A549 (cell line): Measurements from ENCODE around the gene TMIGD1. TPM values are rescaled to one million over a fixed set of nuclear protein-coding genes. Genes with fewer than 3 reads are reported as not detected.

ENCODE experiments used
- ATAC-seq, 2 experiments: fragments of 200-7000 bp in 1 of 2; fragments of >200 bp in 1 of 2; cut with Nextera tagmentation in 1 of 2; cut with Tn5 transposase in 1 of 2; 3 replicates each; pipeline versions ENCODE4 v1.8.0 to v1.9.1; 2018 to 2020; ENCODE audit warnings: mild to moderate bottlenecking in 1 of 2, moderate library complexity in 1 of 2
- CTCF ChIA-PET: fragments of 300-600 bp; sonication (Branson Sonifier 250); formaldehyde crosslinking; extraction: SDS; loops from one replicate; lab custom pipeline; 2021; ENCODE audit warnings: antibody characterized with exemption, inconsistent platforms; lab: Yijun Ruan, JAX
- POLR2A ChIA-PET: fragments of 350-600 bp; formaldehyde crosslinking; extraction: SDS; loops from one replicate; lab custom pipeline; 2021; ENCODE audit warnings: antibody characterized with exemption, inconsistent platforms; lab: Yijun Ruan, JAX
- DNase-seq, 2 experiments: peaks; one replicate each; pipeline versions ENCODE4 v3.0.0 to v3.0.0-alpha.2; 2011 to 2016; ENCODE audit warnings: low read depth in 1 of 2, low spot score in 1 of 2
- FAIRE-seq: peaks from 2 replicates; lab custom pipeline; 2011; peaks lifted over from hg19 to GRCh38; lab: Jason Lieb, UNC
- H3K27ac ChIP-seq, 2 experiments: fragments of >200 bp; sonication (Bioruptor Twin); formaldehyde crosslinking; 3 replicates each; pipeline ENCODE4 v1.5.1; 2016 to 2017
- H3K4me1 ChIP-seq: fragments of >200 bp; sonication (Bioruptor Twin); formaldehyde crosslinking; 3 replicates; pipeline ENCODE4 v1.6.1; 2016
- H3K4me2 ChIP-seq: fragments of >200 bp; sonication (Bioruptor Twin); formaldehyde crosslinking; 3 replicates; pipeline ENCODE4 v1.6.1; 2016
- H3K4me3 ChIP-seq: fragments of >200 bp; sonication (Bioruptor Twin); formaldehyde crosslinking; 3 replicates; pipeline ENCODE4 v1.5.1; 2016
- H3K9me3 ChIP-seq: fragments of >200 bp; sonication (Bioruptor Twin); formaldehyde crosslinking; 3 replicates; pipeline ENCODE4 v1.6.1; 2016
- CEBPB ChIP-seq, 2 experiments: fragments of >200 bp in 1 of 2; sonication (Bioruptor Twin) in 1 of 2; formaldehyde crosslinking in 1 of 2; IDR thresholded peaks; 2 replicates each; pipeline ENCODE4 v1.6.1; 2012 to 2016
- CHD2 ChIP-seq: fragments of 150-350 bp; IDR thresholded peaks from 2 replicates; pipeline ENCODE4 v1.6.1; 2014; ENCODE audit warnings: low read length; ENCODE audit not compliant: partially characterized antibody
- CHD4 ChIP-seq: fragments of 200-600 bp; sonication (generic); IDR thresholded peaks from 2 replicates; pipeline ENCODE4 v1.6.1; 2016; ENCODE audit warnings: antibody characterized with exemption, mild to moderate bottlenecking, borderline replicate concordance
- E2F6 ChIP-seq: IDR thresholded peaks from 2 replicates; pipeline ENCODE4 v1.6.1; 2012; ENCODE audit warnings: low read depth, borderline replicate concordance
- EHF ChIP-seq: fragments of 250-450 bp; sonication (Bioruptor Pico); IDR thresholded peaks from 2 replicates; pipeline ENCODE4 v1.5.0; 2020; ENCODE audit warnings: mild to moderate bottlenecking
- EHMT2 ChIP-seq: fragments of 200-600 bp; sonication (generic); IDR thresholded peaks from 2 replicates; pipeline ENCODE4 v1.6.1; 2016; ENCODE audit warnings: antibody characterized with exemption, low read depth, mild to moderate bottlenecking, moderate library complexity
- ELK1 ChIP-seq: fragments of 150-350 bp; IDR thresholded peaks from 2 replicates; pipeline ENCODE4 v1.6.1; 2014; ENCODE audit warnings: low read depth, mild to moderate bottlenecking, low read length
- EP300 ChIP-seq, 2 experiments: fragments of >200 bp; sonication (Bioruptor Twin); formaldehyde crosslinking; IDR thresholded peaks; 2 replicates in 1 of 2; 3 replicates in 1 of 2; pipeline ENCODE4 v1.6.1; 2016 to 2017
- GATA3 ChIP-seq: IDR thresholded peaks from 2 replicates; pipeline ENCODE4 v1.6.1; 2012; ENCODE audit warnings: borderline replicate concordance
- HES2 ChIP-seq: fragments of >200 bp; sonication (Bioruptor Twin); formaldehyde crosslinking; IDR thresholded peaks from 2 replicates; pipeline ENCODE4 v1.6.1; 2016
- HMGXB4 ChIP-seq: fragments of 250-450 bp; sonication (Bioruptor Pico); IDR thresholded peaks from 2 replicates; pipeline ENCODE4 v1.5.0; 2021; ENCODE audit warnings: mild to moderate bottlenecking, moderate library complexity, borderline replicate concordance
- HOXA7 ChIP-seq: fragments of 250-450 bp; sonication (Bioruptor Pico); IDR thresholded peaks from 2 replicates; pipeline ENCODE4 v1.5.0; 2020; ENCODE audit warnings: mild to moderate bottlenecking, moderate library complexity
- HOXB13 ChIP-seq: fragments of 250-450 bp; sonication (Bioruptor Pico); IDR thresholded peaks from 2 replicates; pipeline ENCODE4 v1.5.0; 2020; ENCODE audit warnings: low read depth, mild to moderate bottlenecking, moderate library complexity
- HOXB5 ChIP-seq: fragments of 250-450 bp; sonication (Bioruptor Pico); IDR thresholded peaks from 2 replicates; pipeline ENCODE4 v1.5.0; 2020; ENCODE audit warnings: mild to moderate bottlenecking, moderate library complexity
- JUN ChIP-seq, 2 experiments: fragments of >200 bp; sonication (Bioruptor Twin); formaldehyde crosslinking; IDR thresholded peaks; 2 replicates in 1 of 2; 3 replicates in 1 of 2; pipeline ENCODE4 v1.6.1; 2016 to 2017
- JUNB ChIP-seq: fragments of >200 bp; sonication (Bioruptor Twin); formaldehyde crosslinking; IDR thresholded peaks from 2 replicates; pipeline ENCODE4 v1.6.1; 2016
- KDM1A ChIP-seq: fragments of 200-600 bp; sonication (generic); IDR thresholded peaks from 2 replicates; pipeline ENCODE4 v1.6.1; 2016; ENCODE audit warnings: low read depth, mild to moderate bottlenecking
- MYC ChIP-seq: IDR thresholded peaks from 2 replicates; pipeline ENCODE4 v1.6.1; 2012; ENCODE audit warnings: mild to moderate bottlenecking, inconsistent platforms, low read length, improper control_type of control experiment, borderline replicate concordance
- NFE2L2 ChIP-seq: fragments of 150-350 bp; conservative IDR thresholded peaks from 2 replicates; pipeline ENCODE4 v1.6.1; 2014; ENCODE audit warnings: low read length
- NPAS2 ChIP-seq: fragments of 250-450 bp; sonication (Bioruptor Pico); IDR thresholded peaks from 2 replicates; pipeline ENCODE4 v1.8.0; 2022; ENCODE audit warnings: mild to moderate bottlenecking, moderate library complexity, borderline replicate concordance
- PHF8 ChIP-seq: fragments of 200-600 bp; sonication (generic); IDR thresholded peaks from 2 replicates; pipeline ENCODE4 v1.6.1; 2016; ENCODE audit warnings: low read depth, mild to moderate bottlenecking, antibody characterized with exemption, moderate library complexity, borderline replicate concordance
- POLR2AphosphoS2 ChIP-seq: conservative IDR thresholded peaks from 2 replicates; pipeline ENCODE4 v1.6.1; 2012; ENCODE audit warnings: low read length, improper control_type of control experiment, inconsistent platforms
- RCOR1 ChIP-seq: fragments of 150-350 bp; IDR thresholded peaks from 2 replicates; pipeline ENCODE4 v1.6.1; 2014; ENCODE audit warnings: antibody characterized with exemption, low read length, low read depth
- RNF2 ChIP-seq: fragments of 200-600 bp; sonication (generic); IDR thresholded peaks from 2 replicates; pipeline ENCODE4 v1.6.1; 2016; ENCODE audit warnings: low read depth, mild to moderate bottlenecking, antibody characterized with exemption, moderate library complexity, borderline replicate concordance
- SREBF2 ChIP-seq: fragments of 450-650 bp; IDR thresholded peaks from 2 replicates; pipeline ENCODE4 v1.6.1; 2014; ENCODE audit warnings: mild to moderate bottlenecking, moderate library complexity
- TP53 ChIP-seq: fragments of 250-450 bp; sonication (Bioruptor Pico); IDR thresholded peaks from 2 replicates; pipeline ENCODE4 v1.5.0; 2021; ENCODE audit warnings: mild to moderate bottlenecking, moderate library complexity
- ZFP36 ChIP-seq: fragments of 450-650 bp; IDR thresholded peaks from 2 replicates; pipeline ENCODE4 v1.6.1; 2014; ENCODE audit warnings: borderline replicate concordance; ENCODE audit not compliant: partially characterized antibody
- ZNF302 ChIP-seq: fragments of 250-450 bp; sonication (Bioruptor Pico); IDR thresholded peaks from 2 replicates; pipeline ENCODE4 v1.9.0; 2021; ENCODE audit warnings: inconsistent platforms, mild to moderate bottlenecking, moderate library complexity
- WGBS: methylation state at CpG from one replicate; pipeline ENCODE4 v1.1.6; 2017; ENCODE audit errors: missing lambda C conversion rate; 5-methylcytosine and 5-hydroxymethylcytosine counted together
- polyA plus RNA-seq, 4 experiments: library from polyadenylated mRNA; depleted of rRNA in 3 of 4; stranded (reverse); fragments of >200 nt; fragmentation: RNase III in 1 of 4; extraction: RNeasy Plus Mini Kit Qiagen cat#74134 plus additional on column Dnase treatment in 1 of 4; gene quantifications; 2 replicates in 3 of 4; 3 replicates in 1 of 4; pipeline ENCODE4 v1.2.3, GENCODE V29; 2011 to 2017

TMIGD1 gene
- polyA plus RNA-seq, 2 of the 4 experiments (the other 2 are of a cell fraction): not detected

- CTCF ChIA-PET: no interaction called here
- H3K9me3 ChIP-seq: peaks cover 24% of the 10 kb centered on the region
- WGBS: 23% methylated on average over 1 of the region's 1 CpG
- no peak overlapping the region for H3K4me3 ChIP-seq
- POLR2A ChIA-PET: no interaction called here
- ATAC-seq (no peak), FAIRE-seq (no peak), DNase-seq (no peak)
- H3K4me2 ChIP-seq: no peak overlapping the region
- TF ChIP-seq CEBPB (IDR thresholded peaks at IDR 0.05) (no peak), TP53 (CRISPR knock-in tag) (no peak), NPAS2 (CRISPR knock-in tag) (no peak), HOXB5 (CRISPR knock-in tag) (no peak), NFE2L2 (no peak), HES2 (no peak), CHD4 (no peak), SREBF2 (no peak), EHF (no peak), CHD2 (no peak), JUN (IDR thresholded peaks at IDR 0.05) (no peak), RCOR1 (no peak), KDM1A (no peak), E2F6 (no peak), ZFP36 (no peak), HOXA7 (CRISPR knock-in tag) (no peak), MYC (no peak), GATA3 (no peak), RNF2 (no peak)
- H3K4me1 ChIP-seq: peaks cover 4% of the 10 kb centered on the region; the same call in 2 of the 3 replicates
- peak overlapping the region in 1 of 2 experiments; percentile 6; a peak in 1 of 6 replicates for H3K27ac ChIP-seq
Observed at GRCh38 chr17:30363715-30364202, 29.9 kb upstream of the TMIGD1 start.

GRCh38 chr17:30361766-30362279 is 28.0 kb upstream of the TMIGD1 start:
- Histone ChIP-seq H3K27ac (no peak overlapping the region), H3K4me3 (no peak overlapping the region), H3K4me2 (no peak overlapping the region), H3K4me1 (peaks cover 8% of the 10 kb centered on the region; the same call in 2 of the 3 replicates), H3K9me3 (peaks cover 24% of the 10 kb centered on the region)
- no peak for ATAC-seq
- DNase-seq: no peak
- WGBS: 70% methylated on average over 4 of the region's 4 CpGs
- FAIRE-seq: no peak
- ChIA-PET POLR2A (no interaction called here), CTCF (interaction anchor here (0.6 to 2.5 kb wide), 4 partner anchors 10 to 456 kb away, joined by 3 to 13 read pairs (median 4); no protein-coding TSS in a partner anchor)
- no peak for TF ChIP-seq HOXA7 (CRISPR knock-in tag)
- peak; percentile 94 for TF ChIP-seq KDM1A

GRCh38 chr17:30360086-30360808 is 26.4 kb upstream of the TMIGD1 start:
- CTCF ChIA-PET: interaction anchor here (2.5 kb wide), 1 partner anchor 19 kb away, joined by 13 read pairs; no protein-coding TSS in a partner anchor
- FAIRE-seq (no peak), ATAC-seq (no peak), DNase-seq (no peak)
- 51% methylated on average over 8 of the region's 8 CpGs for whole genome bisulfite sequencing
- H3K9me3 ChIP-seq: peaks cover 24% of the 10 kb centered on the region
- H3K27ac ChIP-seq: no peak overlapping the region
- peaks cover 8% of the 10 kb centered on the region; the same call in 2 of the 3 replicates for H3K4me1 ChIP-seq
- H3K4me3 ChIP-seq: no peak overlapping the region
- POLR2A ChIA-PET: no interaction called here
- H3K4me2 ChIP-seq: no peak overlapping the region
- no peak for TF ChIP-seq JUNB
- TF ChIP-seq ZNF302 (CRISPR knock-in tag): no peak
- TF ChIP-seq HOXB13 (CRISPR knock-in tag): no peak
- TF ChIP-seq GATA3: no peak
- TF ChIP-seq EHMT2: no peak
- no peak for TF ChIP-seq EP300 (IDR thresholded peaks at IDR 0.05)
- no peak for TF ChIP-seq POLR2AphosphoS2
- TF ChIP-seq ELK1: no peak
- TF ChIP-seq EHF: no peak
- no peak for TF ChIP-seq MYC
- TF ChIP-seq HMGXB4 (CRISPR knock-in tag): no peak
- TF ChIP-seq PHF8: no peak
- TF ChIP-seq KDM1A: no peak
- no peak for TF ChIP-seq CEBPB (IDR thresholded peaks at IDR 0.05)
